ENCODE data around the gene NRDC.

NRDC gene

GRCh38 chr1:51850420-51851223 lies 27.9 kb downstream of the NRDC start:
- TF ChIP-seq CTCF (IDR thresholded peaks at IDR 0.05): no peak

- TF ChIP-seq CTCF (IDR thresholded peaks at IDR 0.05): no peak
Observed at GRCh38 chr1:51847294-51847920, 31.1 kb downstream of the NRDC start.

- no peak for TF ChIP-seq CTCF (IDR thresholded peaks at IDR 0.05)
Observed at GRCh38 chr1:51843948-51844347, 34.6 kb downstream of the NRDC start.

GRCh38 chr1:51842261-51842660 lies 36.3 kb downstream of the NRDC start:
- TF ChIP-seq CTCF (IDR thresholded peaks at IDR 0.05): no peak

GRCh38 chr1:51840743-51841461 lies 37.6 kb downstream of the NRDC start:
- TF ChIP-seq CTCF (IDR thresholded peaks at IDR 0.05): no peak

- no peak for TF ChIP-seq CTCF (IDR thresholded peaks at IDR 0.05)
Observed at GRCh38 chr1:51840182-51840581, 38.3 kb downstream of the NRDC start.

- TF ChIP-seq CTCF (IDR thresholded peaks at IDR 0.05): no peak
Observed at GRCh38 chr1:51839094-51839493, 39.4 kb downstream of the NRDC start.

Measured in LNCAP (cell line).